T1000 (cell line): Measurements from ENCODE around the gene INSYN1.
"Not testable (repeated sequence)": the region's sequence is repeated elsewhere in the genome, so short reads cannot be mapped to it uniquely, and the experiment has no call there.

Source experiments
- DNase-seq: peaks from one replicate; lab custom pipeline; 2025; ENCODE audit warnings: mixed read lengths; lab: John Stamatoyannopoulos, UW

The INSYN1 gene

GRCh38 chr15:73753250-73754130 lies at the start of gene INSYN1:
TSS of gene INSYN1 (minus strand) at chr15:73753351. CDS start at chr15:73751130, 2,221 bp downstream.
- DNase-seq: no peak

- no peak for DNase-seq
These were observed 49.4 kb upstream of the INSYN1 start for GRCh38 chr15:73802431-73803041.

- no peak for DNase-seq
These were observed 47.7 kb upstream of the INSYN1 start for GRCh38 chr15:73800662-73801345.

- no peak for DNase-seq
These were observed 46.3 kb upstream of the INSYN1 start for GRCh38 chr15:73799466-73799865.

- no peak for DNase-seq
These were observed 44.4 kb upstream of the INSYN1 start for GRCh38 chr15:73797366-73798158.

GRCh38 chr15:73796331-73796831 lies 43.2 kb upstream of the INSYN1 start:
- DNase-seq: no peak

- no peak for DNase-seq
These were observed 41.4 kb upstream of the INSYN1 start for GRCh38 chr15:73794443-73795133.

- not testable (repeated sequence) for DNase-seq
These were observed 39.9 kb upstream of the INSYN1 start for GRCh38 chr15:73792899-73793541.

GRCh38 chr15:73792415-73792814 lies 39.3 kb upstream of the INSYN1 start:
- no peak for DNase-seq

- DNase-seq: no peak
These were observed 36.5 kb upstream of the INSYN1 start for GRCh38 chr15:73789521-73790240.

GRCh38 chr15:73787621-73788020 lies 34.5 kb upstream of the INSYN1 start:
- no peak for DNase-seq

- no peak for DNase-seq
These were observed 33.4 kb upstream of the INSYN1 start for GRCh38 chr15:73786538-73786937.

- DNase-seq: not testable (repeated sequence)
These were observed 32.3 kb upstream of the INSYN1 start for GRCh38 chr15:73785256-73786014.

GRCh38 chr15:73784291-73784690 lies 31.1 kb upstream of the INSYN1 start:
- DNase-seq: no peak

GRCh38 chr15:73782344-73782959 lies 29.3 kb upstream of the INSYN1 start:
- DNase-seq: no peak

- no peak for DNase-seq
These were observed 28.1 kb upstream of the INSYN1 start for GRCh38 chr15:73781038-73781925.

- DNase-seq: no peak
These were observed 26.8 kb upstream of the INSYN1 start for GRCh38 chr15:73779974-73780373.

GRCh38 chr15:73777741-73778140 lies 24.6 kb upstream of the INSYN1 start:
- no peak for DNase-seq
